GM23338 (cell line): ENCODE results near the gene ILKAP.

Experiments
- CTCF ChIP-seq, 2 experiments: fragments of 200-600 bp in 1 of 2; sonication (generic) in 1 of 2; conservative IDR thresholded peaks; 2 replicates each; pipeline versions ENCODE4 v1.5.1 to v1.6.1; 2016 to 2017; ENCODE audit warnings: antibody characterized with exemption in 2 of 2, low read depth in 2 of 2, mild to moderate bottlenecking in 2 of 2, moderate library complexity in 1 of 2
- EZH2 ChIP-seq: fragments of 200-600 bp; sonication (generic); IDR thresholded peaks from one replicate; pipeline ENCODE4 v1.8.0; 2017; ENCODE audit warnings: antibody characterized with exemption, mild to moderate bottlenecking, low read depth; ENCODE audit not compliant: unreplicated experiment
- EZH2phosphoT487 ChIP-seq: fragments of 200-600 bp; sonication (generic); IDR thresholded peaks from one replicate; pipeline ENCODE4 v1.8.1; 2018; ENCODE audit warnings: antibody characterized with exemption; ENCODE audit not compliant: unreplicated experiment
- POLR2AphosphoS5 ChIP-seq: IDR thresholded peaks from 2 replicates; pipeline ENCODE4 v1.6.1; 2016; ENCODE audit warnings: antibody characterized with exemption, low read depth
- REST ChIP-seq: IDR thresholded peaks from one replicate; pipeline ENCODE4 v1.6.1; 2018; ENCODE audit warnings: antibody characterized with exemption; ENCODE audit not compliant: unreplicated experiment
- STAT1 ChIP-seq: IDR thresholded peaks from one replicate; pipeline ENCODE4 v1.6.1; 2016; ENCODE audit warnings: antibody characterized with exemption; ENCODE audit not compliant: unreplicated experiment
- ZNF114 ChIP-seq: fragments of 250-450 bp; sonication (Bioruptor Pico); IDR thresholded peaks from 2 replicates; pipeline ENCODE4 v1.5.0; 2020; ENCODE audit warnings: mild to moderate bottlenecking, moderate library complexity
- ZNF331 ChIP-seq: fragments of 250-450 bp; sonication (Bioruptor Pico); IDR thresholded peaks from 2 replicates; pipeline ENCODE4 v1.5.0; 2020; ENCODE audit warnings: low read depth, mild to moderate bottlenecking, moderate library complexity

GRCh38 chr2:238129166-238130010 lies 74.1 kb downstream of the ILKAP start:
- TF ChIP-seq CTCF (conservative IDR thresholded peaks at IDR 0.05; ENCODE audit: low read depth in 2 of 2), result no peak
- no peak for TF ChIP-seq REST
- TF ChIP-seq EZH2, result no peak
- TF ChIP-seq ZNF331 (CRISPR knock-in tag), result no peak
- no peak for TF ChIP-seq POLR2AphosphoS5
- TF ChIP-seq EZH2phosphoT487, result no peak
- no peak for TF ChIP-seq ZNF114
- TF ChIP-seq STAT1, result no peak
